ENCODE results near the gene UBAP1. TPM values are rescaled to one million over a fixed set of nuclear protein-coding genes. Genes with fewer than 3 reads are reported as not detected.

Gene UBAP1
- total and polyA plus RNA-seq, 2 of the 4 experiments (the other 2 are of a cell fraction): 30.6 to 37.0 TPM

DNA sequence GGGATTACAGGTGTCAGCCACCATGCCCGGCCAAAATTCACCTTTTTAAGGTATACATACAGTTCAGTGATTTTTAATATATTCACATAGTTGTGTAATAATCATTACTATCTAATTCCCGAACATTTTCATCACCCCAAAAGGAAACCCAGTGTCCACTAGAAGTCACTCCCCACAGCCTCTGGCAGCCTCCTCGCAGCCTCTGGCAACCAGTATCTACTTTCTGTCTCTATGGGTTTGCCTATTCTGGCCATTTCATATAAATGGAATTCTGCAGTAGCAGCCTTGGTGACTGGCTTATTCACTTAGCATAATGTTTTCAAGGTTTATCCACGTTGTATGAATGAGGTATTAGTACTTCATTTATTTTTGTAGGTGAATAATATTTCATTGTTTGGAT is 59.0 kb downstream of the UBAP1 start:
- CTCF ChIA-PET: no interaction called here
- no peak overlapping the region for H3K27ac ChIP-seq (ENCODE audit: insufficient read depth, low read length)
- H2AK9ac ChIP-seq (replicated peaks; ENCODE audit: low read depth, low read length, poor library complexity): no peak overlapping the region
- no peak overlapping the region for H3K9ac ChIP-seq (ENCODE audit: low read depth, low read length)
- no peaks in the 10 kb centered on the region; the same call in 1 of the 2 replicates for H3K4me1 ChIP-seq (ENCODE audit: control insufficient read depth, insufficient read depth, low read length)
- H3K23ac ChIP-seq (ENCODE audit: low read depth, low read length): no peak overlapping the region
- no peak overlapping the region for H3K4me2 ChIP-seq (ENCODE audit: low read depth, low read length)
- no peak overlapping the region for H2AFZ ChIP-seq (replicated peaks; ENCODE audit: low read length, poor library complexity)
- no peak overlapping the region for H2AK5ac ChIP-seq (ENCODE audit: low read depth, low read length)
- H3K56ac ChIP-seq (ENCODE audit: extremely low read depth, insufficient read depth, low read length): no peak overlapping the region
- no peak overlapping the region for H3K4me3 ChIP-seq (ENCODE audit: insufficient read depth, low read depth, low read length)
- H4K20me1 ChIP-seq (ENCODE audit: insufficient read depth, low read length): peaks cover 24% of the 10 kb centered on the region; the same call in 1 of the 2 replicates
- H2BK5ac ChIP-seq (ENCODE audit: low read depth, low read length, poor library complexity, severe bottlenecking): no peak overlapping the region
- H4K91ac ChIP-seq (ENCODE audit: insufficient read depth, low read depth, low read length): no peak overlapping the region
- no peak for DNase-seq
- WGBS, 2 experiments (ENCODE audit: extremely low coverage in 2 of 2, insufficient read length in 1 of 2): no CpG with 5 or more reads among the region's 4 CpGs
- peaks cover 16 to 50% of the 10 kb centered on the region in 2 experiments; a peak in 3 of 4 replicates for H3K79me1 ChIP-seq (ENCODE audit: low read depth in 1 of 2, low read length in 2 of 2)
- H3K9me3 ChIP-seq (ENCODE audit: control insufficient read depth, insufficient read depth, low read length): no peaks in the 10 kb centered on the region
- no peak overlapping the region for H2BK15ac ChIP-seq (ENCODE audit: low read depth, low read length)
- H2BK120ac ChIP-seq (ENCODE audit: low read depth, low read length): no peak overlapping the region
- H3K18ac ChIP-seq (ENCODE audit: low read depth, low read length): no peak overlapping the region
- POLR2A ChIA-PET (ENCODE audit: unreplicated experiment): no interaction called here
- no peaks in the 10 kb centered on the region for H3K27me3 ChIP-seq (ENCODE audit: control insufficient read depth, insufficient read depth, low read length)
- in situ Hi-C loops (cut with MboI; ENCODE audit: low sequenced_read_pairs): no loop called here
- TF ChIP-seq, protein P1, sequence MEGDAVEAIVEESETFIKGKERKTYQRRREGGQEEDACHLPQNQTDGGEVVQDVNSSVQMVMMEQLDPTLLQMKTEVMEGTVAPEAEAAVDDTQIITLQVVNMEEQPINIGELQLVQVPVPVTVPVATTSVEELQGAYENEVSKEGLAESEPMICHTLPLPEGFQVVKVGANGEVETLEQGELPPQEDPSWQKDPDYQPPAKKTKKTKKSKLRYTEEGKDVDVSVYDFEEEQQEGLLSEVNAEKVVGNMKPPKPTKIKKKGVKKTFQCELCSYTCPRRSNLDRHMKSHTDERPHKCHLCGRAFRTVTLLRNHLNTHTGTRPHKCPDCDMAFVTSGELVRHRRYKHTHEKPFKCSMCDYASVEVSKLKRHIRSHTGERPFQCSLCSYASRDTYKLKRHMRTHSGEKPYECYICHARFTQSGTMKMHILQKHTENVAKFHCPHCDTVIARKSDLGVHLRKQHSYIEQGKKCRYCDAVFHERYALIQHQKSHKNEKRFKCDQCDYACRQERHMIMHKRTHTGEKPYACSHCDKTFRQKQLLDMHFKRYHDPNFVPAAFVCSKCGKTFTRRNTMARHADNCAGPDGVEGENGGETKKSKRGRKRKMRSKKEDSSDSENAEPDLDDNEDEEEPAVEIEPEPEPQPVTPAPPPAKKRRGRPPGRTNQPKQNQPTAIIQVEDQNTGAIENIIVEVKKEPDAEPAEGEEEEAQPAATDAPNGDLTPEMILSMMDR (conservative IDR thresholded peaks at IDR 0.05; ENCODE audit: low read depth, low read length): no peak
- ATAC-seq (ENCODE audit: low read depth): peak; percentile 43; the same call in 1 of the 2 replicates
- H3K4ac ChIP-seq (ENCODE audit: low read depth, low read length): no peak overlapping the region
- H2BK20ac ChIP-seq (ENCODE audit: low read depth, low read length): no peak overlapping the region
- no TSS peak for BruUV-seq (replicated peaks)
- H3K36me3 ChIP-seq (ENCODE audit: control insufficient read depth, insufficient read depth, low read length): peaks cover 32% of the 10 kb centered on the region
- H3K9me1 ChIP-seq (ENCODE audit: insufficient read depth, low read length): peaks cover 3% of the 10 kb centered on the region; the same call in 1 of the 2 replicates
- no peak overlapping the region for H4K5ac ChIP-seq (ENCODE audit: low read depth, low read length)
- intact Hi-C loops (cut with micrococcal nuclease): no loop called here
- no peak overlapping the region for H4K8ac ChIP-seq (ENCODE audit: low read depth in 2 of 2, low read length in 2 of 2)
- H3K14ac ChIP-seq (replicated peaks; ENCODE audit: low read depth, low read length): no peak overlapping the region
- dilution Hi-C loops (cut with HindIII; ENCODE audit: low sequenced_read_pairs, unreplicated experiment): no loop called here

Data from IMR-90 (cell line).